T-helper 2 cell (primary cell): Measurements from ENCODE around the gene RALB.
"Not testable (repeated sequence)": the region's sequence is repeated elsewhere in the genome, so short reads cannot be mapped to it uniquely, and the experiment has no call there.

Experiments
- DNase-seq, 5 experiments: peaks; one replicate each; pipeline versions ENCODE4 v3.0.0 to v3.0.0-alpha.2; 2012 to 2022

RALB gene

GRCh38 chr2:120243875-120244553 lies 8.6 kb upstream of the RALB start:
- no peak for DNase-seq

- DNase-seq, result no peak
Measured at GRCh38 chr2:120244656-120245519, 7.8 kb upstream of the RALB start.

GRCh38 chr2:120245520-120246332 lies 6.9 kb upstream of the RALB start:
- no peak for DNase-seq

- DNase-seq, result no peak
Measured at GRCh38 chr2:120246546-120247300, 5.9 kb upstream of the RALB start.

- DNase-seq, result no peak
Measured at GRCh38 chr2:120247851-120248250, 4.8 kb upstream of the RALB start.

- no peak for DNase-seq
Measured at GRCh38 chr2:120250640-120251039, 2.0 kb upstream of the RALB start.

GRCh38 chr2:120251078-120251477 lies 1.6 kb upstream of the RALB start:
- no peak for DNase-seq

GRCh38 chr2:120251880-120252224 lies 800 bp upstream of the RALB start:
- DNase-seq, result no peak

- peak; percentile 1 to 52 (median 24) for DNase-seq
Measured at GRCh38 chr2:120253021-120253882, 600 bp downstream of the RALB start.

- no peak for DNase-seq
Measured at GRCh38 chr2:120254178-120254577, 1.5 kb downstream of the RALB start.

GRCh38 chr2:120255071-120255470 lies 2.4 kb downstream of the RALB start:
- DNase-seq, result no peak

GRCh38 chr2:120255986-120256650 lies 3.5 kb downstream of the RALB start:
- no peak for DNase-seq

GRCh38 chr2:120256651-120257000 lies 4.0 kb downstream of the RALB start:
- DNase-seq, result no peak

GRCh38 chr2:120257522-120257921 lies 4.9 kb downstream of the RALB start:
- no peak for DNase-seq

- no peak for DNase-seq
Measured at GRCh38 chr2:120258196-120258595, 5.5 kb downstream of the RALB start.

- not testable (repeated sequence) for DNase-seq
Measured at GRCh38 chr2:120259939-120260338, 7.3 kb downstream of the RALB start.

- DNase-seq, result no peak
Measured at GRCh38 chr2:120260736-120261135, 8.1 kb downstream of the RALB start.

- peak in 2 of 5 experiments; percentile 5 to 85 for DNase-seq
Measured at GRCh38 chr2:120261387-120262006, 8.8 kb downstream of the RALB start.

- peak in 1 of 5 experiments; percentile 29 for DNase-seq
Measured at GRCh38 chr2:120262150-120262549, 9.5 kb downstream of the RALB start.

- DNase-seq, result no peak
Measured at GRCh38 chr2:120262761-120263428, 10.2 kb downstream of the RALB start.
